ENCODE data around the gene SLC35F3.

The SLC35F3 gene

GRCh38 chr1:234262754-234263105, 358.3 kb downstream of the SLC35F3 start:
- Histone ChIP-seq H3K27ac (no peak overlapping the region), H3K4me3 (no peak overlapping the region), H3K9me3 (no peaks in the 10 kb centered on the region), H3K27me3 (peaks cover 0 to 3% of the 10 kb centered on the region in 2 donors), H3K4me1 (no peaks in the 10 kb centered on the region), H3K36me3 (no peaks in the 10 kb centered on the region)
- no peak for TF ChIP-seq CTCF (IDR thresholded peaks at IDR 0.05)
- intact Hi-C loops (cut with DNase I; ENCODE audit: low total_unique reads), result no loop called here
- no peak for DNase-seq

GRCh38 chr1:234264832-234265231, 360.4 kb downstream of the SLC35F3 start:
- no peaks in the 10 kb centered on the region for H3K9me3 ChIP-seq
- H3K27ac ChIP-seq, result no peak overlapping the region
- DNase-seq, result no peak
- no peak overlapping the region for H3K4me3 ChIP-seq
- intact Hi-C loops (cut with DNase I; ENCODE audit: low total_unique reads), result no loop called here
- no peaks in the 10 kb centered on the region for H3K36me3 ChIP-seq
- peaks cover 0 to 3% of the 10 kb centered on the region in 2 donors for H3K27me3 ChIP-seq
- TF ChIP-seq CTCF (IDR thresholded peaks at IDR 0.05), result no peak
- no peaks in the 10 kb centered on the region for H3K4me1 ChIP-seq

GRCh38 chr1:234265321-234265720, 360.8 kb downstream of the SLC35F3 start:
- intact Hi-C loops (cut with DNase I; ENCODE audit: low total_unique reads), result no loop called here
- H3K27ac ChIP-seq, result no peak overlapping the region
- peaks cover 0 to 3% of the 10 kb centered on the region in 2 donors for H3K27me3 ChIP-seq
- no peak for TF ChIP-seq CTCF (IDR thresholded peaks at IDR 0.05)
- no peak for DNase-seq
- no peak overlapping the region for H3K4me3 ChIP-seq
- H3K36me3 ChIP-seq, result no peaks in the 10 kb centered on the region
- H3K4me1 ChIP-seq, result no peaks in the 10 kb centered on the region
- no peaks in the 10 kb centered on the region for H3K9me3 ChIP-seq

- no peak for DNase-seq
- H3K27ac ChIP-seq, result no peak overlapping the region
- TF ChIP-seq CTCF (IDR thresholded peaks at IDR 0.05), result no peak
- no peaks in the 10 kb centered on the region for H3K4me1 ChIP-seq
- H3K4me3 ChIP-seq, result no peak overlapping the region
- intact Hi-C loops (cut with DNase I; ENCODE audit: low total_unique reads), result no loop called here
- H3K9me3 ChIP-seq, result no peaks in the 10 kb centered on the region
- H3K27me3 ChIP-seq, result peaks cover 0 to 3% of the 10 kb centered on the region in 2 donors
- no peaks in the 10 kb centered on the region for H3K36me3 ChIP-seq
Observed at GRCh38 chr1:234265861-234266260, 361.4 kb downstream of the SLC35F3 start.

- Histone ChIP-seq H3K27me3 (peaks cover 0 to 2% of the 10 kb centered on the region in 2 donors), H3K9me3 (no peaks in the 10 kb centered on the region), H3K36me3 (no peaks in the 10 kb centered on the region), H3K27ac (no peak overlapping the region), H3K4me3 (no peak overlapping the region), H3K4me1 (no peaks in the 10 kb centered on the region)
- no peak for TF ChIP-seq CTCF (IDR thresholded peaks at IDR 0.05)
- no peak for DNase-seq
- intact Hi-C loops (cut with DNase I; ENCODE audit: low total_unique reads), result no loop called here
Observed at GRCh38 chr1:234270093-234270492, 365.6 kb downstream of the SLC35F3 start.

- peaks cover 0 to 2% of the 10 kb centered on the region in 2 donors for H3K27me3 ChIP-seq
- H3K27ac ChIP-seq, result no peak overlapping the region
- no peaks in the 10 kb centered on the region for H3K4me1 ChIP-seq
- H3K4me3 ChIP-seq, result no peak overlapping the region
- DNase-seq, result no peak
- no peaks in the 10 kb centered on the region for H3K36me3 ChIP-seq
- H3K9me3 ChIP-seq, result no peaks in the 10 kb centered on the region
- intact Hi-C loops (cut with DNase I; ENCODE audit: low total_unique reads), result no loop called here
- TF ChIP-seq CTCF (IDR thresholded peaks at IDR 0.05), result no peak
Observed at GRCh38 chr1:234270581-234271242, 366.2 kb downstream of the SLC35F3 start.
